GM21360 (cell line): Measurements from ENCODE around the gene DNAH3.
"Not testable (repeated sequence)": the region's sequence is repeated elsewhere in the genome, so short reads cannot be mapped to it uniquely, and the experiment has no call there.

Experiments
- ATAC-seq: cut with Tn5 transposase; IDR thresholded peaks from one replicate; pipeline ENCODE4 v1.9.1; 2021; ENCODE audit warnings: mild to moderate bottlenecking, moderate library complexity; ENCODE audit not compliant: unreplicated experiment

Gene DNAH3

GRCh38 chr16:20948444-20948843 lies 202.2 kb downstream of the DNAH3 start:
- no peak for ATAC-seq

- no peak for ATAC-seq
Measured at GRCh38 chr16:20946015-20946629, 204.5 kb downstream of the DNAH3 start.

- ATAC-seq: not testable (repeated sequence)
Measured at GRCh38 chr16:20945575-20945875, 205.1 kb downstream of the DNAH3 start.

GRCh38 chr16:20944861-20945574 lies 205.6 kb downstream of the DNAH3 start:
- ATAC-seq: no peak

GRCh38 chr16:20942256-20942655 lies 208.4 kb downstream of the DNAH3 start:
- ATAC-seq: no peak

- no peak for ATAC-seq
Measured at GRCh38 chr16:20941636-20941926, 209.1 kb downstream of the DNAH3 start.

- no peak for ATAC-seq
Measured at GRCh38 chr16:20940871-20941635, 209.6 kb downstream of the DNAH3 start.

GRCh38 chr16:20939611-20940010 lies 211.0 kb downstream of the DNAH3 start:
- no peak for ATAC-seq

- ATAC-seq: no peak
Measured at GRCh38 chr16:20938426-20938825, 212.2 kb downstream of the DNAH3 start.

- ATAC-seq: no peak
Measured at GRCh38 chr16:20937736-20938135, 212.9 kb downstream of the DNAH3 start.

GRCh38 chr16:20933589-20933988 lies 217.1 kb downstream of the DNAH3 start:
- no peak for ATAC-seq

- ATAC-seq: no peak
Measured at GRCh38 chr16:20931066-20931600, 219.5 kb downstream of the DNAH3 start.

GRCh38 chr16:20930365-20930690 lies 220.3 kb downstream of the DNAH3 start:
- no peak for ATAC-seq

- ATAC-seq: not testable (repeated sequence)
Measured at GRCh38 chr16:20929676-20930364, 220.8 kb downstream of the DNAH3 start.

- no peak for ATAC-seq
Measured at GRCh38 chr16:20928774-20929411, 221.8 kb downstream of the DNAH3 start.

GRCh38 chr16:20925751-20926150 lies 224.9 kb downstream of the DNAH3 start:
- ATAC-seq: no peak

GRCh38 chr16:20923876-20924275 lies 226.8 kb downstream of the DNAH3 start:
- no peak for ATAC-seq

- ATAC-seq: no peak
Measured at GRCh38 chr16:20920799-20921198, 229.8 kb downstream of the DNAH3 start.

- no peak for ATAC-seq
Measured at GRCh38 chr16:20920091-20920490, 230.6 kb downstream of the DNAH3 start.

GRCh38 chr16:20918486-20919239 lies 232.0 kb downstream of the DNAH3 start:
- no peak for ATAC-seq
